Esophagus squamous epithelium (tissue), 4 donors: Measurements from ENCODE around the gene PWWP3B.
"Not testable (repeated sequence)": the region's sequence is repeated elsewhere in the genome, so short reads cannot be mapped to it uniquely, and the experiment has no call there.

Experiments used
- POLR2A ChIP-seq, 4 donors: fragments of 450-650 bp; IDR thresholded peaks; one replicate each; pipeline ENCODE4 v1.6.1; 2017; ENCODE audit warnings: antibody characterized with exemption in 4 of 4, mild to moderate bottlenecking in 4 of 4, moderate library complexity in 3 of 4
- TF ChIP-seq, protein P1 (sequence below), 6 experiments: fragments of 450-650 bp in 4 of 6; fragments of 200-600 bp in 2 of 6; sonication (generic) in 2 of 6; IDR thresholded peaks; one replicate each; pipeline ENCODE4 v1.5.1; 2016 to 2019; ENCODE audit warnings: antibody characterized with exemption in 6 of 6, mild to moderate bottlenecking in 4 of 6, moderate library complexity in 4 of 6

DNA sequence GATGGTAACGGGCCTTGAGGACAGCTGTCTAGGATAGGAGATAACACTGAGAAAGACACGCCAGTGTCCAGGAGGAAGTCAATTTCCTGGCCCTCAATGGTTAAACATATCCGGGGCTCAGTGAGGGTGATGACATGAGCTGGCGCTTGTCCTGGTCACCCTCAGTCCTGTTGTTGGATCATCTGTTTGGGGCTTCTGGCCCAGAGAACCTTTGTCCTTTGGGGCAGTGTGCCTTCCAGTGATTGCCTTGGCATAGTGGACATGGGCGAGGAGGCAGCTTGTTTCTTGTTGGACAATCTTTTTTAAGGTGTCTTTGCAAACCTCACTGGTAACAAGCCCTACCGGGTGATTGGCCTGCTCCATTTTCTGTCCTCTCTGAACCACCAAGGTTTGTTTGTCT, 15.6 kb downstream of the PWWP3B start:
- TF ChIP-seq, protein P1, sequence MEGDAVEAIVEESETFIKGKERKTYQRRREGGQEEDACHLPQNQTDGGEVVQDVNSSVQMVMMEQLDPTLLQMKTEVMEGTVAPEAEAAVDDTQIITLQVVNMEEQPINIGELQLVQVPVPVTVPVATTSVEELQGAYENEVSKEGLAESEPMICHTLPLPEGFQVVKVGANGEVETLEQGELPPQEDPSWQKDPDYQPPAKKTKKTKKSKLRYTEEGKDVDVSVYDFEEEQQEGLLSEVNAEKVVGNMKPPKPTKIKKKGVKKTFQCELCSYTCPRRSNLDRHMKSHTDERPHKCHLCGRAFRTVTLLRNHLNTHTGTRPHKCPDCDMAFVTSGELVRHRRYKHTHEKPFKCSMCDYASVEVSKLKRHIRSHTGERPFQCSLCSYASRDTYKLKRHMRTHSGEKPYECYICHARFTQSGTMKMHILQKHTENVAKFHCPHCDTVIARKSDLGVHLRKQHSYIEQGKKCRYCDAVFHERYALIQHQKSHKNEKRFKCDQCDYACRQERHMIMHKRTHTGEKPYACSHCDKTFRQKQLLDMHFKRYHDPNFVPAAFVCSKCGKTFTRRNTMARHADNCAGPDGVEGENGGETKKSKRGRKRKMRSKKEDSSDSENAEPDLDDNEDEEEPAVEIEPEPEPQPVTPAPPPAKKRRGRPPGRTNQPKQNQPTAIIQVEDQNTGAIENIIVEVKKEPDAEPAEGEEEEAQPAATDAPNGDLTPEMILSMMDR (IDR thresholded peaks at IDR 0.05): not testable (repeated sequence)
- TF ChIP-seq POLR2A (IDR thresholded peaks at IDR 0.05): not testable (repeated sequence)
